ENCODE data around the gene TRMT1L. TPM values are rescaled to one million over a fixed set of nuclear protein-coding genes. Genes with fewer than 3 reads are reported as not detected.

TRMT1L gene
- total and polyA plus RNA-seq, 2 experiments from 2014 or later = 11.7 to 30.8 TPM

DNA sequence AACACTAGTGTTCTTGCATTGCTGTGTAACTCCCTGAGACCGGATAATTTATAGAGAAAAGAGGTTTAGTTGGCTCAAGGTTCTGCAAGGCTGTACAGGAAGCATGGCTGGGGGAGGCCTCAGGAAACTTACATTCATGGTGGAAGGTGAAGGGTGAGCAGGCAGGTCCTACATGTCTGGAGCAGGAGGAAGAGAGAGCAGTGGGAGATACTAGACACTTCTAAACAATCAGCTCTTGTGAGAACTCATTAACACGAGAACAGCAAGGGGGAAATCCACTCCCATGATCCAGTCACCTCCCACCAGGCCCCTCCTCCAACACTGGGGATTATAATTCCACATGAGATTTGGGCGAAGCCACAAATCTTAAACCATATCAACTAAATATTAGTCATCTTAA lies 81.3 kb downstream of the TRMT1L start:
- no peaks in the 10 kb centered on the region for H3K9me2 ChIP-seq (ENCODE audit: insufficient read depth)
- ATAC-seq (peak; percentile 44), DNase-seq (ENCODE audit: low spot score) (no peak)
- no peaks in the 10 kb centered on the region for H3K27me3 ChIP-seq (ENCODE audit: insufficient read depth)
- peak overlapping the region; percentile 85; the same call in 1 of the 2 replicates for H3K27ac ChIP-seq (ENCODE audit: low read depth)
- Mint-ChIP-seq H3K36me3 (ENCODE audit: low read depth) (peaks cover 4% of the 10 kb centered on the region; the same call in 2 of the 3 replicates), H3K4me1 (peaks cover 63% of the 10 kb centered on the region), H3K4me3 (peak overlapping the region; percentile 16; the same call in 1 of the 3 replicates), H3K27me3 (ENCODE audit: insufficient read depth, low read depth, poor library complexity) (peaks cover 9% of the 10 kb centered on the region), H3K9me3 (no peaks in the 10 kb centered on the region), H3K27ac (peak overlapping the region; percentile 53)
- no peak overlapping the region for H2AFZ ChIP-seq
- TF ChIP-seq ZNF462 (CRISPR knock-in tag; IDR thresholded peaks at IDR 0.05) (peak; percentile 9; the same call in 1 of the 2 replicates), JUNB (IDR thresholded peaks at IDR 0.05; ENCODE audit: unreplicated experiment) (no peak)
- H3K36me3 ChIP-seq (ENCODE audit: insufficient read depth) = no peaks in the 10 kb centered on the region
- H3K4me3 ChIP-seq = 0 out of 2 replicates have a peak overlapping the region, but pooled peaks have one; percentile 29
- H3K79me2 ChIP-seq (replicated peaks; ENCODE audit: insufficient read depth) = peaks cover 100% of the 10 kb centered on the region
- no peaks in the 10 kb centered on the region for H4K20me1 ChIP-seq (replicated peaks; ENCODE audit: insufficient read depth)
- peaks cover 55% of the 10 kb centered on the region for H3K4me1 ChIP-seq (ENCODE audit: insufficient read depth)
- no peaks in the 10 kb centered on the region for H3F3A ChIP-seq (replicated peaks; ENCODE audit: low read depth)
- peak overlapping the region; percentile 56 for H3K4me2 ChIP-seq

GRCh38 chr1:185074307-185074706 lies 82.4 kb downstream of the TRMT1L start:
- ATAC-seq = peak; percentile 61
- Histone ChIP-seq H2AFZ (no peak overlapping the region), H3K9me2 (ENCODE audit: insufficient read depth) (no peaks in the 10 kb centered on the region), H3K79me2 (replicated peaks; ENCODE audit: insufficient read depth) (peaks cover 100% of the 10 kb centered on the region), H3K4me2 (peak overlapping the region; percentile 56), H3K27ac (ENCODE audit: low read depth) (peak overlapping the region; percentile 85), H3K4me3 (no peak overlapping the region; the same call in 1 of the 2 replicates), H3K27me3 (ENCODE audit: insufficient read depth) (no peaks in the 10 kb centered on the region), H3F3A (replicated peaks; ENCODE audit: low read depth) (no peaks in the 10 kb centered on the region), H3K4me1 (ENCODE audit: insufficient read depth) (peaks cover 61% of the 10 kb centered on the region), H4K20me1 (replicated peaks; ENCODE audit: insufficient read depth) (no peaks in the 10 kb centered on the region), H3K36me3 (ENCODE audit: insufficient read depth) (no peaks in the 10 kb centered on the region)
- DNase-seq (ENCODE audit: low spot score) = peak; percentile 40
- Mint-ChIP-seq H3K4me3 (peak overlapping the region; percentile 35; the same call in 2 of the 3 replicates), H3K9me3 (no peaks in the 10 kb centered on the region), H3K27me3 (ENCODE audit: insufficient read depth, low read depth, poor library complexity) (peaks cover 9% of the 10 kb centered on the region), H3K4me1 (peaks cover 68% of the 10 kb centered on the region), H3K36me3 (ENCODE audit: low read depth) (peaks cover 4% of the 10 kb centered on the region; the same call in 2 of the 3 replicates), H3K27ac (peak overlapping the region; percentile 53)
- TF ChIP-seq CREB1 (CRISPR knock-in tag; IDR thresholded peaks at IDR 0.05; ENCODE audit: low read depth) (no peak), ZNF462 (CRISPR knock-in tag; IDR thresholded peaks at IDR 0.05) (peak; percentile 85)
